ENCODE measurements around the gene TMEM120B.

Gene TMEM120B

DNA sequence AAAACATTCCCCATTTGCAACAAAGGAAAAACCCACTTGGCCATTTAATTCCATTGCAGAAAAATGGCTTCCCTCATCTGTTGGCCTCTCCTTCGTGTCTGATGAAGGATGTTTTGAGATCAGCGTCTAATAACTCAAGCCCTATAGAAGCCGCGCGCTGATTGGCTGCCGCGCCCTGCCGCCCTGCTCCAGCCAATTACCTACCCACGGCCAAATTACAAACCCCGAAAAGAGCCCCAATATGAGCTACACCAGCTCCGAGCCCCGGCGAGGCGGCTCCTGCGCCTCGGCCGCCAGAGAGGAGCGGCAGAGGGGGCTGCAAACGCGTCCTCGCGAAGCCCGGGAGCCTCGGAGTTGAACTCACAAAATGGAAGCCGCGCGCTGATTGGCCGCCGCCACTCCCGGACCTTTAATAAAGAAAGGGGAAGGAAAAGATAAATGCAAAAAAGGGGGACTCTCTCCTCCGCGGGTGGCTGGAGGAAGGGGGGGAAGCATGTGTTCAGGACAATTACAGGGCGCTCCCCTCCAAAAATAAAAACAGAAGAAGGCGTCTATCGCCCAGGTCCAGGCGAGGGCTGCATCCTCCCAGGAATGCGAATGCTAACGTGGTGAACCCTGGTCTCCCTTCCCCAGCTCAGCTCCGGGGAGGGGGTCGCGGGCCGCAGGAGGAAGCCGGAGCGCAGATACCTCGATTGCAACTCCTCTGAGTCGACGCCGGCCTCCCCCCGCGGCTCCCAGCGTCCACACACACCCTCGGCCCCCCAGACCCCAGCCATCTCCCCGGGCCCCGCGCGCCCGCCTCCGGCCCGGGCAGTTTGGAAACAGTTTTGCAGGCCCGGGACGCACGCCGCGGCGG, 90.5 kb downstream of the TMEM120B start:
- peak; percentile 99 for DNase-seq

DNA sequence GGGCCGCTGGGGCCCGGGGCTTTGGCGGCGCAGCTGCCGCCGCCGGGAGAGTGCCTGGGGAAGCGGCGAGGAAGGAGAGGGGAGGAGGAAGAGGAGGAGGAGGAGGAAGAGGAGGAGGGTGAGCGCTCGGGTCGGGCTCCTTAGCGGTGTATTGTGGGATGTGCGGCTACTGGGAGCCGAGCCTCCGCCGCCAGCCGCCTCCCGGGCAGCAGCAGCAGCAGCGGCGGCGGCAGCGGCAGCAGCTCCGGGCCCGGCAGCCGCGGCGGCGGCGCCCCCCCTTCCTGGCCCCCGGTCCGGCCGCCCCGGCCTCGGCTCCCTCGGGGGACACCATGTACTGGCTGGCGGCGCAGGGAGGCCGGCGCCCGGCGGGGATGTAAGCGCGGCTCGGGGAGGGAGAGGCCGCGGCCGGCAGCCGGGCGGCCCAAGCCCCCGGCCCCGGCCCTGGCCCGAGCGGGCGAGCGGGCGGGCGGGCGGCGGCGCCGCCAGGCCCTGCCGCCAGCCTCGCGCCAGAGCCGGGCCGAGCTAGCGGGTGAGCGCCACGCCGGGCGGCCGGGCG, 91.4 kb downstream of the TMEM120B start, which contains the start of gene SETD1B:
TSS of gene SETD1B (plus strand) at position 149 of the 556 bp plus-strand sequence. CDS start 729 bp downstream, outside the sequence.
- peak; percentile 64 for DNase-seq

DNA sequence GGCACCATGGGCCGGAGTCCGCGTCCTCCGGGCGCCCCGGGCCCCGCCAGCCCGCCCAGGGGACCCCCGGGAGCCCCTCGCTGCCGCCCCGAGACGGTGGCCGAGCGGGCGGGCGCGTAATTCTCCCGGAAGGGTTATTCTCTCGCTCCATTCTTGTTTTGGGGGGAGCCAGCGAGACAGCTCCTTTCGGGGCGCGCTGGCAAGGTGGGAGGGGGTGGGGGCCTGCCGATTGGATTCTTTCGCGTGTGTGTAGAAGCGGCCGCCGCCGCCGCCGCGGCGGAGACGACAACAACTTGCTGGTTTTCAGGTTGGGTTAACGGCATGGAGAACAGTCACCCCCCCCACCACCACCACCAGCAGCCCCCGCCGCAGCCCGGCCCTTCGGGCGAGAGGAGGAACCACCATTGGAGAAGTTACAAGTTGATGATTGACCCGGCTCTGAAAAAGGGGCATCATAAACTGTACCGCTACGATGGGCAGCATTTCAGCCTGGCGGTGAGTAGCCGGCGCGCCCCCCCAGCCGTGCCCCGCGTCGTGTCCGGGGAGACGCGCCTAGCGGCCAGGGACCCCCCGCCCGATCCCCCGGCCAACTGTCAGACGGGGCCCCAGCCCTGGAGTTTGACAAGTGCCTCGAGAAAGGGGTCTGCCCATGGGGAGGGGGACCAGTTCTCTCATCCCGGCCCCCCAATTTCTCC, 92.0 kb downstream of the TMEM120B start:
- peak; percentile 63 for DNase-seq

DNA sequence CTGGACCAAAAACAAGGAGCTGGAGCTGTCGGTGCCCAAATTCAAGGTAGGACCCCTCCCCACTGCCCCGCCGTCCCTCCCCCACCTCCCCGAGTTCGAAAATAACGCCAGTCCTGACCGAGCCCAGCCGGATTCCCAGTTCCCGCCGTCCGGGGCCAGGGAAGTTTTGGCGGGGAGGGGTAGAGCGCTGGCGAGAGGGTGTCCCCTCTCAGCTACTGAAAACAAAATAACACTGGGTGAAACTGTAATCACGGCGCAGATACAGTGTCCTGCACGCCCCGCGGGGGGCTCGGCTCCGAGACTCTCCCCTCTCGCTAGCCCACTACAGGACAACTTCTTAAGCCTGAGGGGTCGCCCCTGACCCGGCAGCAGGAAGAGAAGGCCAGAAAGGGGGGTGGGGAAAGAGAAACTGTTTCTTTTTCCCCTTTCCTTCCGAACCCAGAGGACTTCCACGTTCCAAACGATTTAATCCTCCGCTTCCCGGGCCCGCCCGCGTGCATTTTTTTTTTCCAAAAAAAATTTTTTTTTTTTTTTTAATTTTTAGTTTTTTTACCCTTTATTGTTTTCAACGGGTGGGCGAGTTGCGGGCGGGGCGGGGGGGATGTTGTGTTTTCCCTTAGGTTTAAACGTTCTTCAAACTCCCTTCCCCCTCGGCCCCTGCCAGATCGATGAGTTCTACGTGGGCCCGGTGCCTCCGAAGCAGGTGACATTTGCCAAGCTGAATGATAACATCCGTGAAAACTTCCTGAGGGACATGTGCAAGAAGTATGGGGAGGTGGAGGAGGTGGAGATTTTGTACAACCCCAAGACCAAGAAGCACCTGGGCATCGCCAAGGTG, 92.8 kb downstream of the TMEM120B start:
- peak; percentile 75 for DNase-seq

DNA sequence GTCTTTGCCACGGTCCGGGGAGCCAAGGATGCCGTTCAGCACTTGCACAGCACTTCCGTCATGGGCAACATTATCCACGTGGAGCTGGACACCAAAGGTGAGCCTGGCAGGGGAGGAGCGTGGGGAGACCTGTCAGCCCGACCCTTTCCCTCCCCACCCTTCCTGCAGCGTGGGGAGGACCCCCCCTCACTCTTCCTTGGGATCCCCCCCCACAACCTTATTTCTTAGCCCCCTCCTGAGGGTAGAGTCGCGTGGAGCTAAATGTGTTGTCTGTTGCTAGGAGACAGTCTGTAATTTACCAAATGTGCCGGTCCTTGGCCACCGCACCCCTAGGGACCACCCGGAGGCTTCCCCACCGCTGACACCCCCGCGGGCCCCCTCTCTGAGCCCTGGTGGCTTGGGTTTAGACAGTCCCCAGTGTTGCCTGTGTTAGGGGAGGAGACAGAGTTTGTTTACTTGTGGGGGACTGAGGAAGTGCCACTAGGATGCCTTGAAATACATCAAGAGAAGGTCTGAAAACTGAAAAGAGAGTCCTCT, 93.5 kb downstream of the TMEM120B start:
- DNase-seq = no peak

DNA sequence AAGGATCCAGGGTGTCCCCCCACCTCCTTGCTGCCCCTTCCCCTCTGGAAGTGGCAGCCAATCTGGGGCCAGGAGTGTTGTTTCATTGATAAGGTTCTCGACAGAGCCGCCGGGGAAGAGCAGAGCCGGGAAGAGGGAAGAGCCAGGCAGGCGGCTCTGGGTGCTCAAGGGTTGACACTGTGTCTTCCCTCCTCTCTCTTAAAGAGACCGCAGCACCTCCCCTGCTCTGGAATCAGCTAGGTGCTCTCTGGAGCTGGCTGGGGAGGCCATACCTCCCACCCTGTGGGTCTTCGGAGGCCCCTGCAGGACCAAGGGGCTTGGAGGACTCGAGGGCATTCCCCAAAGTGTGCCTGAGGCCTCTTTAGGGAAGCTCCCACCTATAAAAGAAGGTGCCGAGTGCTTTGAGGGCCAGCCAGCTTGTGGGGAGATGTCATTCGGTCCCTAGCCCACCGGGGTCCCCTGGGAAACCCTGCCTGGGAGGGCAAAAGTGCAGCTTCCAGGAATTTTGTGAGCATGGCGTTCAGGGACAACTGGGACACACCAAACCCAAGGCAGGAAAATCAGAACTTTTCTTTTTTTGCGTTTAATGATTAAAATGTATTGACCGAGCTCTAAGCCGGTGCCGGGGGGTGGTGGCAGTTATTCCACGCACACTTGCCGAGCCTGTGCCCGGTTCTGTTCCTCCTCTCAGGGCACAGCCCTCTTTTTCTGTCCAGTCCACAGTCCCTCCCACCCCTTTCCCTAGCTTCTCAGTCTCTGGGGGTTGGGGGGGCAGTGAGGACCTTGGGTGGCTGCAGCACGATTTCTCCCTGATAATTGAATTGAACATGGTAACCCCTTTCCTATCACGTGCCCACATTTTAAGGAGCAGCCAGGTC, 94.2 kb downstream of the TMEM120B start:
- DNase-seq = peak; percentile 47

DNA sequence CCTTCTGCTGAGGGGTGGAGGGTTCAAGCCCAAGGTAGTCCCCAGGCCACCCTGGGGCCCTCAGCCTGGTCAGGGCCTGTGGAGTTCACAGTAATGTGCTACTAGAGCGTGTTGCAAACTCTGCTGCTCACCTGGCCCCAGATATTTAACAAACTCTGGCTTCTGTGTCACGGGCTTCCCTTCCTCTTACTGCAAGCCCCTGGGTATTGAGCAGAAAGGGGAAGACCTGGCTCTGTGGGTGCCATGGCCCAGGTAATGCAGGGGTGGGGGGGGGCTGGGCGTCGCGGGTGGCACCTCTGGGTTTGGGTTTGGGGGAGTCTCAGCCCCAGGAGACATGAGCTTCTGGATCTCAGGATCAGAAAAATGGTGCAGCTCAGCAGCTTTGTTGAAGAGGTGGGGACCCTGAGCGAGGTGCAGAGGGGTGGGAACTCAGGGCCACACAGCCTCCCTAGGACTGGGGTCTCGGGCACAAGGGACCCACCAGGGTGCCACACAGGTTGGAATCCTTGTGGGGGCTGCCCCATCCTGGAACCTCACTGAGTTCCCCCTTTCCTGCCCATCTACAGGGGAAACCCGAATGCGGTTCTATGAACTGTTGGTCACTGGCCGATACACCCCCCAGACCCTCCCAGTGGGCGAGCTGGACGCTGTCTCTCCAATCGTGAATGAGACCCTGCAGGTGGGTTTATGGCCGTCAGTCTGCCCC, 95.2 kb downstream of the TMEM120B start:
- no peak for DNase-seq

DNA sequence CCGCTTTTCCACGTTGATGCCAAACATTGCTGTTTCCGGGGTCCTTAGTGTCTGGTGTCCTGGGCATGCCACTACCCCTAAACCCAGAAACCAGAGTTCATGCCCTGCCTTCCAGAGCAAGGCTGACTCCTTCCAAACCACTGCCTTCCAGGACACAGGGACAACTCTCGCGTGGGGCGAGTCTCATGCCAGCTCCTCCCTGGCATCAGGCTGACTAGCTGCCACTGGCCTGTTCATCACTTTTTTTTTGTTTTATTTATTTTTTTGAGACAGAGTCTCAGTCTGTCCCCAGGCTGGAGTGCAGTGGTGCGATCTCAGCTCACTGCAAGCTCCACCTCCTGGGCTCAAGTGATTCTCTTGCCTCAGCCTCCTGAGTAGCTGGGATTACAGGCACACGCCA, 96.1 kb downstream of the TMEM120B start:
- DNase-seq = no peak

DNA sequence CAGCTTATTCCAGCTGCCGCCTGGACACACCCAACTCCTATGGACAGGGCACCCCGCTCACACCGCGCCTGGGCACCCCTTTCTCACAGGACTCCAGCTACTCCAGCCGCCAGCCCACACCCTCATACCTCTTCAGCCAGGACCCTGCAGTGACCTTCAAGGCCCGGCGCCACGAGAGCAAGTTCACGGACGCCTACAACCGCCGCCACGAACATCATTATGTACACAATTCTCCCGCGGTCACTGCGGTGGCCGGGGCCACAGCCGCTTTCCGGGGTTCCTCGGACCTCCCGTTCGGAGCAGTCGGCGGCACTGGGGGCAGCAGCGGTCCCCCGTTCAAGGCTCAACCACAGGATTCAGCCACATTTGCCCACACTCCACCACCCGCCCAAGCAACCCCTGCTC, 97.2 kb downstream of the TMEM120B start:
- no peak for DNase-seq

DNA sequence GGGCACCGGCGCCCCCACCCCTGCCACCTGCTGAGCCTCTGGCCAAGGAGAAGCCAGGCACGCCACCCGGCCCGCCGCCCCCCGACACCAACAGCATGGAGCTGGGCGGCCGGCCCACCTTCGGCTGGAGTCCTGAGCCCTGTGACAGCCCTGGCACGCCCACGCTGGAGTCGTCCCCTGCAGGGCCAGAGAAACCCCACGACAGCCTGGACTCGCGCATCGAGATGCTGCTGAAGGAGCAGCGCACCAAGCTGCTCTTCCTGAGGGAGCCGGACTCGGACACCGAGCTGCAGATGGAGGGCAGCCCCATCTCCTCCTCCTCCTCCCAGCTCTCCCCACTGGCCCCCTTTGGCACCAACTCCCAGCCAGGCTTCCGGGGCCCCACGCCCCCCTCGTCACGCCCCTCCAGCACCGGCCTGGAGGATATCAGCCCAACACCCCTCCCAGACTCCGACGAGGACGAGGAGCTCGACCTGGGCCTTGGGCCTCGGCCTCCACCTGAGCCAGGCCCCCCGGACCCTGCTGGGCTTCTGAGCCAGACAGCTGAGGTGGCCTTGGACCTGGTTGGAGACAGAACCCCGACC, 97.8 kb downstream of the TMEM120B start:
- no peak for DNase-seq

DNA sequence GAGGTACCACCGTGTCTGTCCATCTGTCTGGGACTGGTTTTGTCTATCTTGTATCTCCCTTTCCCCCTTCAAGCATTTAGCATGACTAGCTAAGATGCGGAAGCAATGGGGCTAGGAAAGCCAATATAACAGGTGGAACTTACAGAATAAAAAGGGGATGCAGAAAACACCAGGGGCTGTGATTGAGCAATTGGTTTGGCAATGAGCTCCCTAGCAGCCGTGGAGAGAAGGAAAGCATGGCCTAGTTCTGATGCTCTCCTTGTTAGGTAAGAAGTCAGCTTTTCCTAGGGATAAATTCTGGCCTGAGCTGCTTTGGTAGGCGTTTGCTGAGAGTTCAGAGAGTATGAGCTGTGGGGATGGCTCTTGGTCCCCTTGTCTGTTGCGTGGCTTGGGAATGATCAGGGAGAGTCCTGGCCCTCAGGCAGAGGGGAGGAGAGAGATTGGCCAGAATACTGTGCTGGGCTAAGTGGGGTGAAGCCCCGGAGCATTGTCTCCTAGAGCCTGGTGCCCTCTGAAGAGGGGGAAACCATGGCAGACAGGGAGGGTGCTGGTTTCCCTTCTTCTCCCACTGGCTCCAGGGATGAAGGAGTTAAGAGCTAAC, 98.4 kb downstream of the TMEM120B start:
- no peak for DNase-seq

DNA sequence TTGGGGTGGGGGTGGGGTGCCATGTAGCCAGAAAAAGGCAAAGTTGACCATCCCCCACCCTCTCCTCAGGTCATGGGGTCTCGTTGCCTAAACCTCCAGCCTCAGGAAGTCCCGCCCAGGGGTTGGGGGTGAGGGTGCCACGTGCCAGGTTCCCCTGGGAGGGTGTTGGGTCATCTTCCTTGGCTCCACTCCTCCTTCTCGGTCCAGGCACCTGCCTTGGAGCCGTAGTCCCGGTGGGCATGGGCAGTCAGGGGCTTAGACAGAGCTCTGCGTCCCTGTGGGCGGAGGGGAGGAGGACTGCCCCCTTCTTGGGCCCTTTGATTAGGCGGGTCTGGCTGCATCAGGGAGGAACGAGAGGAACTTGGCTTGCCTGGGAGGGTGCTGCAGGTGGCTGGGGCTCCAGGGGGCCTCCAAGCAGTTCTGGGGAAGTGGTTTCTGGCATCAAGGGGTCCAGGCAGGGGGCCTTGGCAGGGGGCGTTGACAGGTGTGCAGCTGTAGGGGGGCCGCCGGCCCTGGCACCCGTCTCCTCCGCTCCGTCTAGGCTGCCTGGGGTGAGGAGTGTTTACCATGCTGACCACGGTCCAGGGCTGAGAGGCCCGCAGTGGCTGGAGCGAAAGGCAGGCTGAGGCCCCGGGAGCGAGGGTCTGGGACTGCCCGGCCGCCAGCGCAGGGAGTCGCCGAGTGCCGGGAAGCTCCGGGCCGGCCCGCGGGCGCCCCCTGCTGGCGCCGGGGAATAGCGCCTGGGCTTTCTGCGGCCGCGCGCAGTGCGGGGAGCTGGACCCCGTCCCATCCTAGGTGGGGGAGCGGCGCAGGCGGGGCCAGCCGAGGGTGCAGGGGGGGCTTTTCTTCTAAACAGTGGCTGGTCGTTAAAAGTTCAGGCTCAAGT, 99.1 kb downstream of the TMEM120B start:
- DNase-seq = peak; percentile 81

DNA sequence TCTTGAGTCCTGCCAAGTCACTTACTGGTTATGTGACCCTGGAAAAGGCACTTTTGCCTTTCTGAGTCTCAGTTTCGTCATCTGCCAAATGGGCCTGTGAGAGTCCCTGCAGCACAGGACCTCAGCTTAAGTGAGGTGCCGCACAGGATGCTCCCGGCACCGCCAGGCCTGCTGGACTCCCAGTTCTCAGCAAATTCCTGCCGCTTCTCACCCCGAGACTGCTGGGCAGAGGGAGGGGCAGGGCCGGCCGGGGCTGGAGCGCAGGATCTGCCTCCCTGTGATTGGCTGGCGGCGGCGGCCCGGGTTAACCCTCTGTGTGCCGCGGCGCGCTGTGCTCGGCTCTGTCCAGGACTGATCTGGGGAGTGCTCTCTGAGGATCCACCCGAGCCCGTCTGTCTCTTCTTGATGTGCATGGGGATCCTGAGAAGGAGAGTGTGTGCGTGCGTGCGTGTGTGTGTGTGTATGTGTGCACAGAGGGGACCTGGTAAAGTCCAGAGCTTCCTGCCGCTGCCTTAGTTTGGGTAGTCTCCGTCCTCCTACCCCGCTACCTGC, 99.8 kb downstream of the TMEM120B start:
- peak; percentile 88 for DNase-seq

DNA sequence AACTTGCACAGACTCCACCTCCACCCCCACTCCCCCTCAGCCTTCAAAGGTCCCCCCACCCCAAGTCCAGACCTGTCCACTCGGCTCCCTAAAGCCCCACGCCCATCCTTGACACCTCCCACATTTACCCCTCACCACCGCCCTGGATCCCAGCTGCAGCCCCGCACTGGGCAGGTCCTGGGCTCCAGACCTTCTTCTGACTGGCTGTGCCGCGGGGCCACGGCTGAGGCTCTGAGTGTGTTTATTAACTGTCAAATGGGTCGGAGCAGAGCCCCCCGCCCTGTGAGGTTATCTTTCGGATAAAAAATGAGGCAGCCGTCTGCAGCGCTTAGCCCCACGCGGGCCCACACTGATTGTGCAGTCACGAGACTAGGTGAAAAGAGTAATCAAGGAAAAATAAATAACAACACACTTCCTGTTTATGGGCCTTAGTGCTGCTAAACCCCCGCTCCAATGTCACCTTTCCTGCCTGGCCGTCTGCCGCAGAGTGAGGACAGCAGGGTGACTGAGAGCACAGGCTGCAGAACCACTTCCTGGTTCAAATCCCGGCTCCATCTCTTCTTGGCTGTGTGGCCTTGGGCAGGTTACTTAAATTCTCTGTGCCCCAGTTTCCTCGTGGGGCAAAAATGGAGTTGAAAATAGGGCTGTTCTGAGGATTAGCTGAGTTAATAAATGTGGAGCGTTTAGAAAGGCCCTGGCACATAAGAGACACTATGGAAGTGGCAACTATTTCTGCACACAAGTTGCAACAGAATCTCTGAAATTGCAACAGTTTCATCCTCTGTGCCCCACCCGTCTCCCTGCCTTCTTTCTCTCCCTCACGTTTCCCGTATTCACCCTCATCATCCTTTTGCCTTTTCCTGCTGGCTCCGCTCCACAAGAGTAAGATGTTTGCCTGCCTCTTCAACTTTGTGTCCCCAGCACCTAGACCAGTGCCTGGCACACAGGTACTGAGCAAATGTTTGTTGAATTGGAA, 100.7 kb downstream of the TMEM120B start:
- no peak for DNase-seq

DNA sequence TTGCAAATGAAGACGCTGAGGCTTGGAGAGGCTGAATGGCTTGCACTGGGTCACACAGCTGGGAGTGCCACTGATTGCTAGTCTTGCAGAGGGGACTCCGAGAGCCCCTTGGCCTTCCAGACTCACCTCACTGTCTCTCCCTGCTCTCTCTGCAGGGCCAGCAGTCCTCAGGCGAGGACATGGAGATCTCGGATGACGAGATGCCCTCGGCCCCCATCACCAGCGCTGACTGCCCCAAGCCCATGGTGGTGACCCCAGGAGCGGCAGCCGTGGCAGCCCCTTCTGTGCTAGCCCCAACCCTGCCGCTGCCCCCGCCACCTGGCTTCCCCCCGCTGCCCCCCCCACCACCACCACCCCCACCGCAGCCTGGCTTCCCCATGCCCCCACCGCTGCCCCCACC, 101.4 kb downstream of the TMEM120B start:
- no peak for DNase-seq

DNA sequence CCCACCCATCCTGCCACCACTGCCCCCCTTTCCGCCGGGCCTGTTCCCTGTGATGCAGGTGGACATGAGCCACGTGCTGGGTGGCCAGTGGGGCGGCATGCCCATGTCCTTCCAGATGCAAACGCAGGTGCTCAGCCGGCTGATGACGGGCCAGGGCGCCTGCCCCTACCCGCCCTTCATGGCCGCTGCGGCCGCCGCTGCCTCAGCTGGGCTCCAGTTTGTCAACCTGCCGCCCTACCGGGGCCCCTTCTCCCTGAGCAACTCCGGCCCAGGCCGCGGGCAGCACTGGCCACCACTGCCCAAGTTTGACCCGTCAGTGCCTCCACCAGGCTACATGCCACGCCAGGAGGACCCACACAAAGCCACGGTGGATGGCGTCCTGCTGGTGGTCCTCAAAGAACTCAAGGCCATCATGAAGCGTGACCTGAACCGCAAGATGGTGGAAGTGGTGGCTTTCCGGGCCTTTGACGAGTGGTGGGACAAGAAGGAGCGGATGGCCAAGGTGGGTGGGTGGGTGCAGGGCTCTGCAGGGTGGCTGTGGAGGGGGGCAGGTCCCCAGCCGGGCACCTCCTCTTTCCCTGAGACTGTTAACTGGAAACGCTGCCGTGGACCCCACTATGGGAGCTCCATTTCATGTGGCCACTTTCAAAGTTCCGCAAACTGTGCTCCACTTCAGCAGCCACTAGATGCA, 102.0 kb downstream of the TMEM120B start:
- DNase-seq = no peak
